Fibroblast of the aortic adventitia (primary cell): Measurements from ENCODE around the gene VGF. TPM values are rescaled to one million over a fixed set of nuclear protein-coding genes. Genes with fewer than 3 reads are reported as not detected.
A peak's percentile ranks its signal among the peaks of the same experiment; 100 is the strongest.

Experiments used
- DNase-seq: peaks from one replicate; pipeline ENCODE4 v3.0.0-alpha.2; 2010; ENCODE audit warnings: low read depth
- H3K4me3 ChIP-seq: 2 replicates; pipeline ENCODE4 v1.5.1; 2011; ENCODE audit warnings: low read depth, mild to moderate bottlenecking, control low read depth, low read length, moderate library complexity
- CTCF ChIP-seq: IDR thresholded peaks from 2 replicates; pipeline ENCODE4 v1.5.1; 2011; ENCODE audit warnings: mild to moderate bottlenecking, low read length, control low read depth, inconsistent platforms; ENCODE audit not compliant: insufficient read depth
- total RNA-seq: library from RNA; depleted of rRNA; stranded (reverse); fragments of >200 nt; gene quantifications from 2 replicates; pipeline ENCODE4 v1.2.3, GENCODE V29; 2012; ENCODE audit warnings: low replicate concordance

The VGF gene
- total RNA-seq, 1 donor, result not detected

GRCh38 chr7:101175664-101176063, 10.3 kb upstream of the VGF start:
- no peak overlapping the region for H3K4me3 ChIP-seq
- TF ChIP-seq CTCF, result no peak
- no peak for DNase-seq

- no peak for TF ChIP-seq CTCF
- DNase-seq, result no peak
- H3K4me3 ChIP-seq, result no peak overlapping the region
These were observed 9.0 kb upstream of the VGF start for GRCh38 chr7:101174322-101174854.

- no peak overlapping the region for H3K4me3 ChIP-seq
- DNase-seq, result no peak
- TF ChIP-seq CTCF, result no peak
These were observed 8.4 kb upstream of the VGF start for GRCh38 chr7:101173752-101174244.

GRCh38 chr7:101172854-101173751, 7.7 kb upstream of the VGF start:
- peak; percentile 58 for DNase-seq

GRCh38 chr7:101172005-101172853, 6.9 kb upstream of the VGF start:
- DNase-seq, result no peak
- H3K4me3 ChIP-seq, result no peak overlapping the region
- TF ChIP-seq CTCF, result no peak

More at GRCh38 chr7:101172854-101173751, 7.7 kb upstream of the VGF start:
- no peak for TF ChIP-seq CTCF
- peak overlapping the region; percentile 31 for H3K4me3 ChIP-seq

- H3K4me3 ChIP-seq, result no peak overlapping the region
- TF ChIP-seq CTCF, result peak; percentile 43
- no peak for DNase-seq
These were observed 6.1 kb upstream of the VGF start for GRCh38 chr7:101171442-101171837.
